ENCODE results near the gene PTPN13.

DNA sequence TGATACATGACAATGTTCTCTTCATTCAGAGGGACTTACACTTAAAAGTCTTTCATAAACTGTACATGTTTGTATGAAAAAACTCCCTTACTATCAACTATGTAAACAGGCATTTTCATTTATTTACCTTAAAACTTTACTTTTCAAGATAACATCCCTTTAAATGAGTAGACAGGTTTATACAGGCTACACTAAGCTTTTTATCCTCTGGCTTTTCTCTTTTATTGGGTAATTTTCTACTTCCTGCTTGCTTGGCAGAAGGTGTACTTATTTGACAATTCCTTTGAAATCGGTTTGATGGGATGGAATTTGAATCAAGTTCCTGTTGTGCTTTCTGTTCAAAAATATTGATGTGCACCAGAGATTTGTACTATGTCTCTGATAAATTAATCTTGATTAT is 81.4 kb downstream of the PTPN13 start:
- TF ChIP-seq, protein P1, sequence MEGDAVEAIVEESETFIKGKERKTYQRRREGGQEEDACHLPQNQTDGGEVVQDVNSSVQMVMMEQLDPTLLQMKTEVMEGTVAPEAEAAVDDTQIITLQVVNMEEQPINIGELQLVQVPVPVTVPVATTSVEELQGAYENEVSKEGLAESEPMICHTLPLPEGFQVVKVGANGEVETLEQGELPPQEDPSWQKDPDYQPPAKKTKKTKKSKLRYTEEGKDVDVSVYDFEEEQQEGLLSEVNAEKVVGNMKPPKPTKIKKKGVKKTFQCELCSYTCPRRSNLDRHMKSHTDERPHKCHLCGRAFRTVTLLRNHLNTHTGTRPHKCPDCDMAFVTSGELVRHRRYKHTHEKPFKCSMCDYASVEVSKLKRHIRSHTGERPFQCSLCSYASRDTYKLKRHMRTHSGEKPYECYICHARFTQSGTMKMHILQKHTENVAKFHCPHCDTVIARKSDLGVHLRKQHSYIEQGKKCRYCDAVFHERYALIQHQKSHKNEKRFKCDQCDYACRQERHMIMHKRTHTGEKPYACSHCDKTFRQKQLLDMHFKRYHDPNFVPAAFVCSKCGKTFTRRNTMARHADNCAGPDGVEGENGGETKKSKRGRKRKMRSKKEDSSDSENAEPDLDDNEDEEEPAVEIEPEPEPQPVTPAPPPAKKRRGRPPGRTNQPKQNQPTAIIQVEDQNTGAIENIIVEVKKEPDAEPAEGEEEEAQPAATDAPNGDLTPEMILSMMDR (IDR thresholded peaks at IDR 0.05) = no peak
- TF ChIP-seq POLR2AphosphoS5 (IDR thresholded peaks at IDR 0.05; ENCODE audit: low read depth, low read length) = no peak
- TF ChIP-seq, protein P2, sequence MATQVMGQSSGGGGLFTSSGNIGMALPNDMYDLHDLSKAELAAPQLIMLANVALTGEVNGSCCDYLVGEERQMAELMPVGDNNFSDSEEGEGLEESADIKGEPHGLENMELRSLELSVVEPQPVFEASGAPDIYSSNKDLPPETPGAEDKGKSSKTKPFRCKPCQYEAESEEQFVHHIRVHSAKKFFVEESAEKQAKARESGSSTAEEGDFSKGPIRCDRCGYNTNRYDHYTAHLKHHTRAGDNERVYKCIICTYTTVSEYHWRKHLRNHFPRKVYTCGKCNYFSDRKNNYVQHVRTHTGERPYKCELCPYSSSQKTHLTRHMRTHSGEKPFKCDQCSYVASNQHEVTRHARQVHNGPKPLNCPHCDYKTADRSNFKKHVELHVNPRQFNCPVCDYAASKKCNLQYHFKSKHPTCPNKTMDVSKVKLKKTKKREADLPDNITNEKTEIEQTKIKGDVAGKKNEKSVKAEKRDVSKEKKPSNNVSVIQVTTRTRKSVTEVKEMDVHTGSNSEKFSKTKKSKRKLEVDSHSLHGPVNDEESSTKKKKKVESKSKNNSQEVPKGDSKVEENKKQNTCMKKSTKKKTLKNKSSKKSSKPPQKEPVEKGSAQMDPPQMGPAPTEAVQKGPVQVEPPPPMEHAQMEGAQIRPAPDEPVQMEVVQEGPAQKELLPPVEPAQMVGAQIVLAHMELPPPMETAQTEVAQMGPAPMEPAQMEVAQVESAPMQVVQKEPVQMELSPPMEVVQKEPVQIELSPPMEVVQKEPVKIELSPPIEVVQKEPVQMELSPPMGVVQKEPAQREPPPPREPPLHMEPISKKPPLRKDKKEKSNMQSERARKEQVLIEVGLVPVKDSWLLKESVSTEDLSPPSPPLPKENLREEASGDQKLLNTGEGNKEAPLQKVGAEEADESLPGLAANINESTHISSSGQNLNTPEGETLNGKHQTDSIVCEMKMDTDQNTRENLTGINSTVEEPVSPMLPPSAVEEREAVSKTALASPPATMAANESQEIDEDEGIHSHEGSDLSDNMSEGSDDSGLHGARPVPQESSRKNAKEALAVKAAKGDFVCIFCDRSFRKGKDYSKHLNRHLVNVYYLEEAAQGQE (IDR thresholded peaks at IDR 0.05; ENCODE audit: insufficient read depth in 1 of 2, low read depth in 2 of 2, low read length in 1 of 2) = no peak

Measured in Panc1 (cell line).